CD4-positive, alpha-beta T cell treated with Interleukin-10 for 1 hour (primary cell): ENCODE data around the gene GATD1.
A peak's percentile ranks its signal among the peaks of the same experiment; 100 is the strongest.

Source experiments
- DNase-seq: peaks from one replicate; pipeline ENCODE4 v3.0.0-alpha.2; 2020

GATD1 gene, protein sequence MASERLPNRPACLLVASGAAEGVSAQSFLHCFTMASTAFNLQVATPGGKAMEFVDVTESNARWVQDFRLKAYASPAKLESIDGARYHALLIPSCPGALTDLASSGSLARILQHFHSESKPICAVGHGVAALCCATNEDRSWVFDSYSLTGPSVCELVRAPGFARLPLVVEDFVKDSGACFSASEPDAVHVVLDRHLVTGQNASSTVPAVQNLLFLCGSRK

DNA sequence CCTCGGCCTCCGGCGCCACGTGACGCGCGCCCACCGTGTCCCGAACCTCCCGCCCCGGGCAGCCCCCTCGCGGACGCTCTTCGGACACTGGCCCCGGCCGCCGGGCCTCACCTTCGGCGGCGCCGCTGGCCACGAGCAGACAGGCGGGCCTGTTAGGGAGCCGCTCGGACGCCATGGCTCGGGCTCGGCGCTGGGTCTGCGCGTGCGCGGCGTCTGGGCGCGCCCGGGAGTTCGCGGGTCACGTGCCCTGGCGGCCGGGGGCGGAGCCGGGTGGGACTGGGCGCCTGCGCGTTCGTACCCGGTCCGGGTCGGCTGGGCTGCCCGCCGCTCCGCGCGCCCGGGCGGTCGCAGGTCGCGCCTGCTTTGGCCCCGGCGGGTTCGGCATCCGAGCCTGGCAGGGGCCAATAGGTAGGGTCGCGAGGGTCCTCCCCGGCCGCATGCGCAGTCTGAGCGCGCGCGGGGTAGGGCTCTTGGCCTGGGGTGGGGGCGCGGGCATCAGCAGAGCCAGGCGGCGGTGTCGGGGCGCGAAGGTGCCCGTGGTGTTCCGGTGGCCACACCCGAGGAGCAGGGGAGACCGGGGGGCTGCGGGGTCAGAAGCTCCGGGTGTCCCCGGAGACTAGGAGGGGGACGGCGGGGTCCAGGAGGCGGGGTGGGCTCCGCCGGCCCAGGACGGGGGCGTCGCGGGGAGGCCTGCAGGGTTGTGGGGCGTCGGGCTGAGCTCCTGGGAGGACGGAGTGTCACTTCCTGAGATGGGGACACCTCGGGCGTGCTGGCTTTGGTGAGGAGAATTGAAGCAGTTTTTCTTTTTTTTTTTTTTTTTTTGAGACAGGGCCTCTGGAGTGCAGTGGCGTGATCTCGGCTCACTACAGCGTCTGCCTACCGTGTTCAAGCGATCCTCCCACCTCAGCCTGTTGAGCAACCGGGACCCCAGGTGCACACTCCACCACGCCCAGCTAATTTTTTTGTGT, at the start of gene GATD1:
Gene GATD1, minus strand, starts transcription at position 200 of the 968 bp plus-strand sequence. Its CDS starts 25 bp downstream, at position 175.
- peak; percentile 93 for DNase-seq

DNA sequence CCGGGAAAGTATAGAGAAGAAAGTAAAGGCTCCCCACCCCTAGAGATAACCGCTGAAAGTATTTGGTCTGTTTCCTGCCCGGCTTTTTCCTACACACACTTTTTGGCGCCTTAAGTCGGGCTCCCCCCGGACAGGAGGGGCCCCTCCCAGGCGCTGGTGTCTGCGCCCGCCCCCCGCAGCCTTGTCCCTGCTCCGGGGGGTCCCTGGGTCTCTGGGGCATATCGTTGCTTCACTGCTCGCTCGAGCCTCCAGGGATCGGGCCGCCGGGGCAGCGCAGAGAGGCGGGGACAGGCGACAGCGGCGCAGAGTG, 49.5 kb upstream of the GATD1 start:
- DNase-seq, result no peak

DNA sequence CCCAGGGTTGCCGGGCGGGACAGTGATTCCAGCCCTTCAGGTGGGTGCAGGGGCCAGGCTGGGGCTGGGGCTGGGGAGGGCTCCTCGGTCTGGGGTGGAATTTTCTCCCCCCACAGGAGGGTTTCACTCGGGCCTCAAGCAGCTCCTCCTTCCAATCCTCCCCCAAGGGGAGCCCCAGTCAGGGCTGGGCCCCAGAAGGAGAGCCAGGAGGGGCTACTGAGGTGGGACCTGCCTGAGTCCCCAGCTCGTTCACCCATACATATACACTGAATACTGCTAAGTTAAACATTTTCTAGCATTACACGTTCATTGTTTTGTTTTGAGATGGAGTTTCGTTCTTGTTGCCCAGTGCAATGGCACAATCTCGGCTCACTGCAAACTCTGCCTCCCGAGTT, 48.9 kb upstream of the GATD1 start:
- DNase-seq, result no peak

DNA sequence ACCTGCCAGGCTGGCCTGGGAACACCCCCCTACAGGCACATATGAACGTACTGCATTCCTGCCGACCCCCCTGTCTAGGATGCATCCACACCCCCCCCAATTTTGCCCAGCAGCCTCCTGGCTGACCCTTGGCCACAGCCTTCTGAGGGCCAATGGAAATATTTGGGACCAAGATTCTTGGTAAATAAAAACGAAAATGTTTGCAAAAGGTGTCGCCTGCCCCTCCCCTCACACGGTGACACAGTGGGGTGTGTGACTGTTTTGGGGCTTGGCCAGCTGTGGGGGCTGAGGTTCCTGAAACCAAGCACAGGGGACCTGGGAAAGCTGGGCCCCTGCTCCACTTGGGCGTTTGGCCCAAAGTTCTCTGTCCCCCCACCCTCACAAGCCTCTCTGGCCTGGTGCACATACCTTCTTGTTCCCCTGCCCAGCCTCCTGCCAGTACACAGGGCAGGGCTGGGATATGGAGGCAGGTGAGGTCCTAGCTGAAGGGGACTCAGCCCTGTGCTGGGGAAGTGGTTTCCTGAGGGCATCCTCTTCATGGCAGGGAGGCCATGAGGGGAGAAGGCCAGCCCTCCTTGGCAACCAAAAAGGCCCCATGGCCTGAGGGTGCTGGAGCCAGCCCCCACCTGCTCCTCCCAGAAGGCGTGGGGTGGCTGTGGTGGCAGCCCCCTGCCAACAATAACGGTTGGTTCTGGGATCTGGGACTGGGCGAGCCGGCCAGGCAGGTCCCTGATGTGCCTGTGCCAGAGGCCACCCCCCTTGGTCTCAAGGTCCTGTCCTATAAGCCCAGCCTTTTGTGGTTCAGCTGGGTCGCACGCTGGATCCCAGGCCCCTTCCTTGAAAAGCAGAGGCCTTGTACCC, 48.3 kb upstream of the GATD1 start:
- no peak for DNase-seq

DNA sequence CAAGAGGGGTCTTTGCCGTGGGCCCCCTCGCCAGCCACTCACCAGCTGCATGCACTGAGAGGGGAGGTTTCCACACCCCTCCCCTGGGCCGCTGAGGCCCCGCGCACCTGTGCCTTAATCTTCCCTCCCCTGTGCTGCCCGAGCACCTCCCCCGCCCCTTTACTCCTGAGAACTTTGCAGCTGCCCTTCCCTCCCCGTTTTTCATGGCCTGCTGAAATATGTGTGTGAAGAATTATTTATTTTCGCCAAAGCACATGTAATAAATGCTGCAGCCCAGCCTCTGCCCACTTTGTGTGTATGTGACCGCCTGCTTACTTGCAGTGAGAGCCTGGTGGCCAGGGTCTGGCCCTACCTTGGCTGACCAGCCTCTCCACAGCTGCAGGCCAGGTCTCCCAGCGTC, 47.7 kb upstream of the GATD1 start:
- no peak for DNase-seq

DNA sequence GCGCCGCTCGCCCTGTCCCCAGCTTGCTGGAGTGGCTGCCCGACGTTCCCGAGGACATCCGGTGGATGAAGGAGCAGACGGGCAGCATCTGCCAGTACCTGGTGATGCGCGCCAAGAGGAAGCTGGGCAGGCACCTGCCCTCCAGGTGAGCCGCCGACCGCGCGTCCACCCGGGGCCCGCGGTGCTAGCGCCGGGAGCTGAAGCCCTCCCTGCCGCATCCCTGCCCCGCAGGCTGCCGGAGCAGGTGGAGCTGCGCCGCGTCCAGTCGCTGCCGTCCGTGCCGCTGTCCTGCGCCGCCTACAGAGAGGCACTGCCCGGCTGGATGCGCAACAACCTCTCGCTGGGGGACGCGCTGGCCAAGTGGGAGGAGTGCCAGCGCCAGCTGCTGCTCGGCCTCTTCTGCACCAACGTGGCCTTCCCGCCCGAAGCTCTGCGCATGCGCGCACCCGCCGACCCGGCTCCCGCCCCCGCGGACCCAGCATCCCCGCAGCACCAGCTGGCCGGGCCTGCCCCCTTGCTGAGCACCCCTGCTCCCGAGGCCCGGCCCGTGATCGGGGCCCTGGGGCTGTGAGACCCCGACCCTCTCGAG, 47.1 kb upstream of the GATD1 start:
- DNase-seq, result no peak

DNA sequence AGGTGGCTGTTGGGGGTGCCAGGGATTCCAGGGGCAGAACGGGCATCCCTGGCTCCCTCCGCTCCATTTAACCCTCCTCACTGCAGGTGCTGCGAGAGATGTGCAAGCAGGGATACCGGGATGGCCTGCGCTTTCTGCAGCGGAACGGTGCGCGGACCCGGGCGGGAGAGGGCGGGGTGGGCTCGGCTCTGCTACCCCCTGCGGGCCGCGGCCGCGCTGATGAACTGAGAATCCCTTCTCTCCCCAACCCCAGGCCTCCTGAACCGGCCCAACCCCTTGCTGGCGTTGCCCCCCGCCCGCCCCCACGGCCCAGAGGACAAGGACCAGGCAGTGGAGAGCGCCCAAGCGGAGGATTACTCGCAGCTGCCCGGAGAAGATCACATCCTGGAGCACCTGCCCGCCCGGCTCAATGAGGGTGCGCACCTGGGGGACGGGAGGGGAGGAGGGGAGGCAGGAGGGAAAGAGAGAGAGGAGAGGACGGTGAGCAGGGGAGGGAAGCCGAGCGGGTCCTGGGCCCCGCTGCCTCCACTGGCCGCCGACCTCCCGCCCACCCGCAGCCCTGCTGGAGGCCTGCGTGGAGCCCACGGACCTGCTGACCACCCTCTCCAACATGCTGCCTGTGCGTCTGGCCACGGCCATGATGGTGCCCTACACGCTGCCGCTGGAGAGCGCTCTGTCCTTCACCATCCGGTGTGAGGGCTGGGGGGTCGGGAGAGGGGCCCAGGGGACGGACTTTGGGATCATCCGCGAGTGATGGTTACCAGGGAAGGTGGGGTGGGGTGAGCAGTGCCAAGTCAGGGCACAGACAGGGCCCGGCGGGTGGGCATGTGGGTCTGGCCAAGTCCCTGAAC, 46.4 kb upstream of the GATD1 start:
- DNase-seq, result no peak

DNA sequence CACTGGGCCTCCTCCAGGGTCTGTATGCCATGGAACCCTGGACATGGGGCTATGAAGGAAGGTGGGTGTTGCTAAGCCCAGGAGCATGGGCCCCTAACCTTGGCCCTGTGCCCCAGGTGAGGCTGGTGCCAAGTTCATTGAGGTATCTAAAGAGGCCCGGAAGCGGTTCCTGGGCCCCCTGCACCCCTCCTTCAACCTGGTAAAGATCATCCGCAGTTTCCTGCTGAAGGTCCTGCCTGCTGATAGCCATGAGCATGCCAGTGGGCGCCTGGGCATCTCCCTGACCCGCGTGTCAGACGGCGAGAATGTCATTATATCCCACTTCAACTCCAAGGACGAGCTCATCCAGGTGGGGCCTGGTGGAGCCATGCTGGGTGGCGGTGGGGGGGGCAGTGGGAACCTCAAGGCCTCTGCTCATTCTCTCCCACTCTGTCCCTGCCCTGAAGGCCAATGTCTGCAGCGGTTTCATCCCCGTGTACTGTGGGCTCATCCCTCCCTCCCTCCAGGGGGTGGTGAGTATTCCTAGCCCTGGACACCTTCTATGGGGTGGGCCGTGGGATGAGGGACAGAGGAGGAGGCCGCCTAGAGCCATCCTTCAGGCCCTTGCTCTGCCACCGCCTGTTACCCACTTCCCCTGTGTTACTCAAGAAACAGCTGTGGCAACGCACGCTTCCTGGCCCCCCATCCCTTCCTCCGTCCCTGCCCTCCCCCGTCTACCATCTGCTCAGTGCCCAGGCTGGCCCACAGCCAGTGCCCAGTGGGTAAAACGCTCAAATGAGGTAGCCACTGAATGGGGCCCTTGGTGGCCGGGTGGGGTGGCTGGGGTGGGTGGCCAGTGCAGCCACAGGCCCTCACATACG, 44.5 kb upstream of the GATD1 start:
- DNase-seq, result no peak

DNA sequence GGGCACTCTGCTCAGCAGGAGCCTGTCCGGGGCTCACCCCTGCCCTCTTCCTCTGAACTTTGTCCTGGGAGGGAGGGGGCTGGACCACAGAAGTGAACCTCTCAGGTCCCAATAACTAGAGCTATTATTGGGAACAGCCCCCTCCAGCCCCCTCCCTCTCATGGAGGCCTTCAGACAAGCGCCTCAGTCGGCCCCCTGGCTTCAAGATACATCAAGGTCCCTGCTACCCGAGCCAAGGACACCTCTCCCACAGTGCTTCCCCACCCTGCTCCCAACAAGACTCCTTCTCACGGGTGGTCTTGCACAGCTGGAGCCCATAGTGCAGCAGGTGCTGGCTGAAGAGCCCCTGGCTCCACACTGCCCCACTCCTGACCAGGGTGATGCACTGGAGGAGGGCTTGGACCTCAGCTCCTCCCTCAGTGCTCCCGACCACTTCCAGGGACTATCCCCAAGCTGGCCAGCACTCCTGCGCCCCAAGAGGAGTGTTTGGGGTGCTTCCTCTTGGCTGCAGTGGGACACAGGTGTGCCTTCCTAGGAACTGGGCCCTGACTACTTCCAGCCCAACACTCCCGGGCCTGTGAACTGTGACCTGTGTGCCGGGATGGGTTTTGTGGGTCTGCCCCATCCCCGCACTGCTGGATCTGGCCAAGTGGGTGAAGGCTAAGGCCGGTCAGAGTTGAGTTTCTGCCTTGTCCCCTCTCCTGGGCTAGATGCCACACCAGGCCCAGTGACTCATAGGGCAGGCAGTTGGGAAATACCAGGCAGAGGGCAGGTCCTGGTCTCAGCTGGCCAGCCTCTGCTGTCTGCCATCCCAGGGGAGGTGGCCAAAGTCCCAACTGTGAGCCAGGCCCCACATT, 43.6 kb upstream of the GATD1 start:
- no peak for DNase-seq

DNA sequence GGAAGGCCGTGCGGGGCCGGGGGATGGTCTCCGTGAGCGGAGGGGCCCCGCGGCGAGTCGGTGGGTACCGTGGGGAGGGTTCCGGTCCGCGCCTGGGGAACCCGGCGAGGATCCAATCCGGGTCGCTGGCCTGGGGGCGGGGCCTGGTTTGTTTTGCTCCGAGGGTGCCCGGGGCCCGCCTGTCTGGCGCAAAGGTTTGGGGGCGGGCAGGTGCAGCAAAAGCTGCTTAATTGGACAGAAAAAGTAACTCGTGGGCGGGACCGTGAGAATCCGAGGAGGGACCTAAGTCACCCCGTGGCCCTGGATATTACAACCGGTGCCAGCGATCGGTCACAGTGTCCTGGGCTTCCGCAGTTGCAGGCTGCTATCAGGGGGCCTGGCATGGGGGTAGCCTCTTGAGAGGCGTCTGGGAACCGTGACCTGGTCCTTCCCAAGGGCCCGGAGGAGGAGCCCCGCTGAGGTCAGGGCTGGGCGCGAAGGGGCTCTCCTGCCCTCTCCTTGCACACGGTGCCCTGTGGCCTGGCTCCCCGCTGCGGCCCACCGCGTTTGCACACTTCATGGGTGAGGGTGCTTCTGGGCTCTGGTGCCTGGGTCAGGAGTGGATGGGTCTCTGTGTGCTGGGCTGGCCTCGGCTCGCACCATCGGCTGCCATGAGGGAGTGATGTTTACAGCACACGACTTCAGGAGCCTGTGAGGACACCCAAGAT, 42.8 kb upstream of the GATD1 start:
- peak; percentile 96 for DNase-seq

DNA sequence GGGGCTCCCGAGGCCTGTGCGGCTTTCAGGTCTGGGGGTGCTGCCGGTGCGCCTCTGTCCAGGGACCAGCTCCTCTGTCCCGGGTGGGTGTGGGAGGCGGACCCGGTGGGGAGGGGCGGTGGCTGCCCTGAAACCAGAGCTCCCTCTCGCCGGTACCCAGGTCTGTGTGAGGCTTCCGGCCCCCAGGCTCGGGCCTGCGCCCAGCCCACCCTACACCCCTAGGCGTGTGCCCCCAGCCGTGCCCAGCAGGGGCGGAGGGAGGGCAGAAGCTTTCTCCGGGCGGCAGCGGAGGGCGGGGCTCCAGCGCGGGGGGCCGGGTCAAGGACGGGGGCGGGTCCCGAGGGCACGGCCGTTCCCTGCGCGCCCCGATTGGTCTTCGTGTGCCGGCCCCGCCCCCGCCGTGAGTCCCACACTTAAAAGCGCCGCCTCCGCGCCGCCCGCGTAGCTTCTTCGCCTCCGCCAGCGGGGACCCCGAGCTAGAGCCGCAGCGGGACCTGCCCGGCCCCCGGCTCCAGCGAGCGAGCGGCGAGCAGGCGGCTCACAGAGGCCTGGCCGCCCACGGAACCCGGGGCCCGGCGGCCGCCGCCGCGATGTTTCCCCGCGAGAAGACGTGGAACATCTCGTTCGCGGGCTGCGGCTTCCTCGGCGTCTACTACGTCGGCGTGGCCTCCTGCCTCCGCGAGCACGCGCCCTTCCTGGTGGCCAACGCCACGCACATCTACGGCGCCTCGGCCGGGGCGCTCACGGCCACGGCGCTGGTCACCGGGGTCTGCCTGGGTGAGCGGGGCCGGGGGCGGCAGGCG, 42.0 kb upstream of the GATD1 start:
- peak; percentile 94 for DNase-seq

DNA sequence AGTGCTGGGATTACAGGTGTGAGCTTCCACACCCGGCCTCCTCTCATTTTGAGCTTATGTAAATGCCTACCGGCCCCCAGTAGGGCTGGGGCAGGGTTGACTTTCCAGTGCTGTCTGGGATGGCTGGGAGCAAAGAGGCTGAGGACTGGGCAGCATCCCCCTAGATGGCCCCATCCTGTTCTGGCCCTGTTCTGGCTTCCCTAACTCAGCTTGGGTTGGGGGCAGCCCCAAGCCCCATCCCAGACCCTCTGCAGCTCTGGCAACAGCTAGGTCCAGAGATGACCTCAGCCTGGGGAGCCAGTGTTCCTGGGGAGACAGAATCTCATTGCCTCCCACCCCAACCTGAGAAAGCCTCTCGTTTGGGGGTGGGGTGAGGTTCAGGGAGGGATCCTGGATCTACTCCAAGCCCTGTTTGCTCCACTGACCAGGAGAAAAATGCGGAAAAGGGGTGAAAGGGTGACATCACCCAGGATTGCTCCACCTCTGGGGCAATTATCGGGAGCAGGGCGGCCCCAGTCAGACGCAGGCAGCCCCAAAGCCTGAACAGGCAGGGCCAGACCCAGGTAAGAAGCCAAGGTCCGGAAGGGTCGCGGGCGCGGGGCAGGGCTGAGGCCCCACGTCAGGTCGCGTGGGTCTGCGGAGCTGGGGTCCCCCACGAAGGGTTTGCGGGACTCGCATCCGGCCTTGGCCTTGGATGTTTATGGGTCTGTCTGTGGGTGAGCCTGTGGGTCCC, 41.3 kb upstream of the GATD1 start, which contains the start of gene PNPLA2:
Gene PNPLA2, plus strand, starts transcription at position 519 of the 733 bp plus-strand sequence. CDS start 805 bp downstream, outside the sequence.
- DNase-seq, result no peak

DNA sequence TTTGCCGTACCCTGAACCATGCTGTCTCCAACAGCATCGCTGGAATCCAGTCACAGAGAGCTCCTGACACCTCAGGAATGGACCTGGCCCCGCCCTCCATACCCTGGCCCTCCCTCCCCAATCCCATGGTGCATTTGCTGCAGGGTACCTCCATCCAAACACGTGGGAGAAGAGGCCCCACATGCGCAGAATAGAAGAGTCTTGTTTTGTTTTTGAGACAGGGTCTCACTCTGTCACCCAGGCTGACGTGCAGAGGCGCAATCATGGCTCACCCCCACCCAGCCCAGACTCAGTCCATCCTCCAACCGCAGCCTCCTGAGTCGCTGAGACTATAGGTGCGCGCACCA, 39.1 kb upstream of the GATD1 start:
- no peak for DNase-seq

DNA sequence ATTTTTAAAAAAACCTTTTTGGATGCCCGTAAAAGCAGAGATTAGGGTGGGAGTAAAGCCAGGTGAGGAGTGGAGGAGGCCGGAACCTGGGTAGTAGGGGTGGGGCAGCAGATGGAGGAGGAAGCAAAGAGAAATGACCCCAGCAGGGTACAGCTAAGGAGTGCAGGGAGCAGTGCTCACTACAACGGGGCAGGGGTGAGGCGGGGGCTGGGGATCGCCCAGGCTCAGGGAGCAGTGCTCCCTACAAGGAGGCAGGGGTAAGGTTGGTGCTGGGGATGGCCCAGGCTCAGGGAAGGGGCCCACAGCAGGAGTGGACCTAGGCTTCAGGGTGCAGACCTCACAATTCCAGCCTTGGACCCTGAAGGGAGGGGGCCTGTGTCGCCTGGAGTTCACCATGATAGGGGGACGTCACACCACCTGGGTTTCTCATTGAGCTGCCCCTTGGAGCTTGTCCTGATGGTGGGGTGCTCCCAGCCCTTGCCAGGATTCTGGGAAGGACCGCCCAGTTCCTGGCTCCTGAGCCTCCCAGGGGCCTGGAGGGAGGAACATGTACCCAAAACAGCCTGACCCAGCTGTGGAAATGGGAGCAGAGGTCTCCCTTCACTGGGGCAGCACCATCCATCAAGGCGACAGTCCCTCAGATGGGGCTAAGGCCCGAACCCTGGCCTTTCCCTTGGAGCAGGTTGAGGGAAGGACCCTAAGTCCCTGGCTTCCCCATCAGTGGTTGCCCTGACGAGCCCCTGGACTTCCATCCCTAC, 38.6 kb upstream of the GATD1 start:
- DNase-seq, result no peak

DNA sequence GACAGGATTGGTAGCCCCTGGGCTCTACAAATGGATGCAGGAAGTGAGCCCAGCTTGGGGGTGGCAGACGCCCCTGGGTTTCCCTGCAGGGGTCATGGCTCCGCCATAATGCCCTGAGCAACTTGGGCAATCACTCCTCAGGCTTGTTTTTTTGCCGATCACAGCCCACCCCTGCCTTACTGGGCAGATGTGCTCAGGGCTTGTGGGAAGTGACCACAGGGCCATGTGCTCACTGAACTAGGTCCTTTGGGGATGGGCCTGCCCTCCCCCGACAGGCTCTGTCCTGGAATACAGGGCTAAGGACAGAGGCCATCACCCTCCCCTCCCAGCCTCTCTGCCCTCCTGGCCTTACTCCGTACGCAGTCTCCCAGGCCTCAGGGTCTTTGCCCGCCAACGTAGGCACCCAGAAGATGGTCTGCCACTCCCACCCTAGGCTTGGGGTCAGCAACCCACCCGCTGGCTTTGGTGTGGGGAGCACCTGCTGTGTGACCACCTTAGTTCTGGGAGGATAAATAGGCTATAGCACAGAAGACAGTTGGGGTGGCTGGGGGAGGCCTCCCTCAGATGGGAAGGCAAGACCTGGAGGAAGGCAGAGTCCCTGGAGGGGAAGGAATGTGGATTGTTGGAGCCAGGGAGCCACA, 36.3 kb upstream of the GATD1 start:
- DNase-seq, result no peak

DNA sequence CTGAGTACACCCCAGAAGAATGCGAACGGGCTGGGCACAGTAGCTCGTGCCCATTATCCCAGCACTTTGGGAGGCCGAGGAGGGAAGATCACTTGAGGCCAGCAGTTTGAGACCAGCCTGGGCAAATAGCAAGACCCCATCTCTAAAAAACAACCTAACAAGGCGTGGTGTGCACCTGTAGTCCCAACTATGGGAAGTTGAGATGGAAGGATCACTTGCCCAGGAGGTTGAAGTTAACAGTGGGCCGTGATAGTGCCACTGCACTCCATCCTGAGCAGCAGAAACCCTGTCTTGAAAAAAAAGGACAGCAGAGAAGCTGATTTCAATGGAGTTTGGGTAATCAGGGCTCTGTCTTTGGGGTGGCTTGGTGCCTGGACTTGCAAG, 35.8 kb upstream of the GATD1 start:
- DNase-seq, result no peak

DNA sequence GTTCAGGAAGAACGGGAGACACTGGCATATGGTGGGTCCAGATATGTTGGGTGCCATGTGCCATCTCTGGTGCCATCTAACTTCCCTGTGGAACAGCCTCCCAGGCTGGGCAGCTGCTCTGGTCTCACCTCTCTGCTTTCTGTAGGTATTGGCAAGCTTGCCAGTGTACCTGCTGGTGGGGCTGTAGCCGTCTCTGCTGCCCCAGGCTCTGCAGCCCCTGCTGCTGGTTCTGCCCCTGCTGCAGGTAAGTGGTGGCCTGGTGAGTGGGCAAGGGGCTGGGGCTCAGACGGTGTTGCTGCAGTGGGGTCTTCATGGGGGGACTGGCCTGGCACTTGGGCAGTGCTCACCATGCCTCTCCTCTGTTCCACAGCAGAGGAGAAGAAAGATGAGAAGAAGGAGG, 35.1 kb upstream of the GATD1 start:
- no peak for DNase-seq
